Right lung (tissue), 5 donors: Measurements from ENCODE around the gene PAX8. TPM values are rescaled to one million over a fixed set of nuclear protein-coding genes. Genes with fewer than 3 reads are reported as not detected.

Experiments
- DNase-seq, 2 donors: peaks; one replicate each; pipeline ENCODE4 v3.0.0-alpha.2; 2013
- polyA plus RNA-seq, 5 donors: library from polyadenylated mRNA; unstranded; fragments of 120-200 nt; gene quantifications; one replicate each; pipeline versions ENCODE4 v1.2.1 to v1.2.3, GENCODE V29; 2013; ENCODE audit warnings: inconsistent platforms in 1 of 5, low replicate concordance in 1 of 5; ENCODE audit not compliant: insufficient read length in 5 of 5, insufficient read depth in 1 of 5

PAX8 gene
- polyA plus RNA-seq, 5 donors = 2.0 to 14.5 (median 4.4) TPM

DNA sequence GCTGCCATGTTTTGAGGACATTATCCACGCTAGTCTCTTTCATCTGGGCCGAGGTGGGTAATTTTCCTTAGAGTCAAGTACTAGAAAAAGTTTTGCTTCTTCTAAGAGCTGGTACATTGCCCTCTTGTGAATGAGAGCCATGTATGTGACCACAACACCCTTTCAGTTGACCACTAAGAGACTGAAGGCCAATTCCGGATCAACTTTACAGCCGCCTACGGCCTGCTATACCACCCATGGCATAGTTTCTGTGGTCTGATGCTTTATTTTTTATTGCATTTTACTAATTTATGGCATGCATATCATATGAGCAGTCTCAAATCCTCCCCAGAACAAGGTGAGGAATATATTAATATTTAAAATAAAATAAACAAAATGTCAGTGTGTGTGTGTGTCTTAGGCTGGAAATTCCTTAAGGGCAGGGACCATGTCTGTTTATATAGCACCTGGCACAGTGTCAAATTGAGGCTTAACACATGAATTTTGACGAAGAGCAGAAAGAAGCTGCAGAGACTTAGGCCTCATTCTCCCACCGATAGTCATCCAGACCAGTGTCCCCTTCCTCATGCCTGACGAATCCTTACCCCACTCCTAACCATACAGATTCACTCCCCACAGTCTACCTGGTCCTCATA lies 69.6 kb downstream of the PAX8 start:
- no peak for DNase-seq

GRCh38 chr2:113208396-113208795 lies 70.3 kb downstream of the PAX8 start:
- no peak for DNase-seq

DNA sequence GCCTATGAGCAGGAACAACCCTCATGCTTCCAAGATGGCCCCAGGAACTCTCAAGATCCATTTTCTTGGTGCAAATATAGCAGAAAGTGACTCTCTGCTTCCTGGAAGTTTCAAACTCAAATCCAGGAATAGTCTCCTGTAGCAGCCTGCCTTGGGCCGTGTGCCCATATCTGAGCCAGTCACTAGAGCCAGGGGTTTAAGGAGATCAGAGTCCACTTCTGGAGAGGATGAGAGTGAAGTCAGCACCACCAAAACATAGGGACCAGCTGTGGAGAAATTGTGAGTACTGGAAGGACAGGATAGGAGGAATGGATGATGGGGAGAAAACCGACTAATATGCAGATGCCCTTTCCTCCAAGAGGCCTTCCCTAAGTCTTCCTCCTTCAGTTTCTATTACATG lies 71.7 kb downstream of the PAX8 start:
- DNase-seq = no peak

- DNase-seq = no peak
These were observed 72.5 kb downstream of the PAX8 start for GRCh38 chr2:113206251-113206650.

- peak; percentile 51 to 65 for DNase-seq
These were observed 74.7 kb downstream of the PAX8 start for GRCh38 chr2:113203901-113204519.

DNA sequence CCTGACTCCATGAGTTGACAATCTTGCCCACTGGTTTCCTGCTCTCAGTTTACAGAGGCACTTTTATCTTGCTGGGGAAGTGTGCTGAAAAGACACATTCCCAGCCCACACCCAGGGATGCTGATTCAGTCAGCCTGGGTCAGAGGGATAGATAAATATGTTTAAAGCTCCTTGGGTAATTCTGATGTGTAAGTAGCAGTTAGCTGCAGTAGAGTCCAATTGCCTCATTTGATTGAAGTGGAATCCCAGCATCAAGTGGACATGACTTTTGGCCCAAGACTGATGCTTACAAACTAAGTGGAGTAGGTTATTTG lies 75.5 kb downstream of the PAX8 start:
- DNase-seq = no peak

- no peak for DNase-seq
These were observed 76.2 kb downstream of the PAX8 start for GRCh38 chr2:113202305-113203216.

DNA sequence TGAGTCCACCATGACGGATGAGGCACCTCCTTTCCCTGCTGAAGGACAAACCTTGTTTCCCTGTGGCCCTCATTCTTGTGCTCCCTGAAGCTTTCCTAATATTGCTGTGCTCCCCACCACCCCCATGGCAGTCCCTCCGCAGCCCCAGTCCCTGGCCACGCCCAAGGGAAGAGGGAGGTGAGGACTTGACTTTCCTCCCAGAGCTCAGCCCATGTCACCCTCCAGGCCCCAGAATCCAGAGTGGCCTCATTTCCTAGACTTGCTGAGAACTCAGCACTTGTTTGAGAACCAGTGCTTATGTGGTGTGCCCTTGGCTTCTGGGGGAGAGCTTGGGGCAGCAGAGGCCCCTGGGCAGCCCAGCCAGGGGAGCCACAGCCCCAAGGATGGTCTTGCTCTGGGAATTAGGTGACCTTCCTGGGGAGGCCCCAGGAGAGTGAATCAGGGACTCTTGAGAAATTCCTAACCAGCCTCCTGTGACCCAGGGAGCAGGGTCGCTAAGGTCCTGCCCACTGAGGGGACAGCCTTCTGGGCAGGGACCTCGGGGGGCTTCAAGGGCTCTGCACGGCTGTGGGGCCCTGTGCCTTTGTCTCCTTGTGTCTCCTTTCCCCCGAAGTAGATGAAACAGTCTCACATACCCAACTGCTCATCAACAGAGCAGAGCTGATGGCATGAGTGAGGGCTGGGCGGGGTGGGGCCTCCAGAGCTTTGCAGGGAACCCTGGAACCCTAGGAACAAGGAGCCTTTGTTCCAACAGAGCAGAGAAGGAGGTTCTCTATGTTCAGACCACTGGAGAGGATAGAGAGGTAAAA lies 77.0 kb downstream of the PAX8 start:
- no peak for DNase-seq

- DNase-seq = no peak
These were observed 77.8 kb downstream of the PAX8 start for GRCh38 chr2:113200736-113201490.

DNA sequence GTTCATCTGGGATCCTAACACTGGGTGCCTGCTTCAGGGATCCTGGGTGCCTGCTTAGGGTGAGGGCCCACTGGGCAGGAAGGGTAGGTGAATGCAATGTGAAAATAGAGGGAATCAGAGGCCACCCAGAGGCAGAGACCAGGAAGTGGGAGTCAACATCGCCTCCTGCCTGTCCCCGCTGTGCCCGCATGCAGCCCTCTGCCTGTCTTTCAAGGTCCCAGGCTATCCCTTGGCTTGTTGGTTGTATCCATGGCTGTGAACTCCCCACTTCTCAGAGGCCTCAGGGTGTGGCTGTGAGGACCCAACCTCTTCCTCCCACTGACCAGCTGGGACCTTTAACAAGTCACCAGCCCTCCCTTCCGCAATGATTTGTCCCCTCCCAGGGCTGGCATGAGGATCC lies 78.5 kb downstream of the PAX8 start:
- DNase-seq = no peak

- DNase-seq = peak; percentile 74 to 76
These were observed 79.7 kb downstream of the PAX8 start for GRCh38 chr2:113198790-113199612.

DNA sequence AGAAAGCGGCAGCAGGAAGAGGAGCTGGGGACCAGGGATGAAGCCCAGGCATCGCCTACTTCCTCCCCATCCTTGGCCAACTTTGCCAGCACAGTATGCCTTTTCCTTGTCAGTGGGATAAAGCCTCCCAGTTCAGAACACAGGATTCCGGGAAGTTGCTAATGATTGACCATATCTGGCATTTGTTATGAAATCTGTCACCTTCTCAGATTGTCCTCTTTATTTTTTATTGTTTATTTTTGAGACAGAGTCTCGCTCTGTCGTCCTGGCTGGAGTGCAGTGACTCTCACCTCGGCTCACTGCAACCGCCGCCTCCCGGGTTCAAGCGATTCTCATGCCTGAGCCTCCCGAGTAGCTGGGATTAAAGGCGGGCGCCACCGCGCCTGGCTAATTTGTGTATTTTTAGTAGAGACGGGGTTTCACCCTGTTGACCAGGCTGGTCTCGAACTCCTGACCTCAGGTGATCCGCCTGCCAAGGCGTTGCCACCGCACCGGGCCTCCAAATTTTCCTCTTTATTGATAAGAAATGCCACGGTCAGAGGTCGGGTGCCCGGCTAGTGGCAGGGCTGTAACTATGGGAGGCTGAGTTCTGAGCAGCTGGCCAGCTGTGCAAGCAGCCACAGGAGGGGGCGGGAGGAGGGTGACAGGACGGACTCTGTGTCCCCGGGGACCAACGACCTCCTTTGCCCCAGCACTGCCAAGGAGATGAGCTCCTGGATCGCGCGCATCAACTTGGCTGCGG lies 80.5 kb downstream of the PAX8 start:
- no peak for DNase-seq

DNA sequence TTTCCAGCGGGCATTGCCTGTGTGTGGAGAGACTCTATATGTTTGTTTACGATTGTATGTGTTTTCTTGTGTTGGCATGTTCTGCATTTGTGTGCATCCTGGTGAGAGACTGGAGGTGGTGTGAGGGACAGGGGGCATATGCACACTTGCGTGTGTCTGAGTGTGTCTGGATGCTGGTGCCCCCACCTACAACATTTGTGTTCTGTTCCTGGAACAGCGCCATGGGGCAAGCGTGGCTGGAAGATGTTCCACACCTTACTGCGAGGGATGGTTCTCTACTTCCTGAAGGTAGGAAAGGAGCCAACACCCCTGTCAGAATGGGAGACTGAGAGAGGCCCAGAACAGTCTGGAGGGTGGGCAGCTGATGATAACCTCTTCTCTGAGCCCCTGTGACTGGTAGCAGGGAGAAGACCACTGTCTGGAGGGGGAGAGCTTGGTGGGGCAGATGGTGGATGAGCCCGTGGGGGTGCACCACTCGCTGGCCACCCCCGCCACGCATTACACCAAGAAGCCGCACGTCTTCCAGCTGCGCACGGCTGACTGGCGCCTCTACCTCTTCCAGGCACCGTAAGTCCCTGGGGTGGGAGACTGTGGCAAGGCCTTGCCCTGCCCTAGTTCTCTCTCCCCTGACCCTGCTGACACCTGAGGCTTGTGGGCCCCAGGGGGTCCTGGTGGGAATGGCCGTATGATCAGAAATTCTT lies 81.2 kb downstream of the PAX8 start:
- DNase-seq = no peak

GRCh38 chr2:113196839-113197238 lies 81.9 kb downstream of the PAX8 start:
- no peak for DNase-seq

- DNase-seq = no peak
These were observed 82.7 kb downstream of the PAX8 start for GRCh38 chr2:113195923-113196501.

- DNase-seq = no peak
These were observed 86.1 kb downstream of the PAX8 start for GRCh38 chr2:113192459-113193100.

DNA sequence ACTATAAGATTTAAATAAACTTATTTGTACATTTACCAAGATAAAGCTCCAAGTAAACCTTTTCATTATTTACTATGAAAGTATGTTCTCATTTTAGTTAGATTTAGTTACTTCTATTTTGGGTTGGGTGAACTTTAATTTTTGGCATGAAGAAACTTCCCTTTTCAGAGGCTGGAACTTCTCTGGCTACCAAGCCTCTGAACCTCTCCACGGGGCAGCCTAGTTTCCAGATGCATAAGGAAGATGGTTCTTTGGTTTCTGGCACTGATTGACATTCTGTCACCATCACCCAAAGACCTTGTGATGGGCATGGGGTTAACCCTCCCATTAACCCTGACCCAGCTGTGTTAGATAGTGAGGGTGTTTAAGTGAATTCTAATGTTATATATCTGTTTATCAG lies 87.8 kb downstream of the PAX8 start:
- DNase-seq = no peak

GRCh38 chr2:113187771-113188170 lies 91.0 kb downstream of the PAX8 start:
- no peak for DNase-seq
